H9 (cell line): ENCODE results near the gene LTK. TPM values are rescaled to one million over a fixed set of nuclear protein-coding genes. Genes with fewer than 3 reads are reported as not detected.

ENCODE experiments used
- DNase-seq: peaks from one replicate; pipeline ENCODE4 v3.0.0-alpha.2; 2017
- H2AFZ ChIP-seq: one replicate; pipeline ENCODE4 v1.6.1; 2013; ENCODE audit warnings: mild to moderate bottlenecking, low read length, control low read depth, moderate library complexity
- H2AK5ac ChIP-seq: 2 replicates; pipeline ENCODE4 v1.6.1; 2013; ENCODE audit warnings: low read length, control low read depth, mixed read lengths; ENCODE audit not compliant: insufficient read length
- H2BK120ac ChIP-seq: one replicate; pipeline ENCODE4 v1.6.1; 2013; ENCODE audit warnings: low read depth, mild to moderate bottlenecking, low read length, control low read depth, inconsistent platforms; ENCODE audit not compliant: poor library complexity, severe bottlenecking
- H2BK12ac ChIP-seq: 2 replicates; pipeline ENCODE4 v1.6.1; 2013; ENCODE audit warnings: low read length, control low read depth, mixed read lengths, low read depth; ENCODE audit not compliant: insufficient read length
- H2BK15ac ChIP-seq: 2 replicates; pipeline ENCODE4 v1.6.1; 2013; ENCODE audit warnings: low read depth, low read length, control low read depth
- H2BK20ac ChIP-seq: one replicate; pipeline ENCODE4 v1.6.1; 2013; ENCODE audit warnings: low read depth, mild to moderate bottlenecking, low read length, control low read depth, inconsistent platforms; ENCODE audit not compliant: poor library complexity, severe bottlenecking
- H2BK5ac ChIP-seq: 2 replicates; pipeline ENCODE4 v1.6.1; 2013; ENCODE audit warnings: low read length, control low read depth, mixed read lengths; ENCODE audit not compliant: insufficient read length
- H3K14ac ChIP-seq: 2 replicates; pipeline ENCODE4 v1.6.1; 2013; ENCODE audit warnings: low read length, control low read depth; ENCODE audit not compliant: insufficient read depth
- H3K18ac ChIP-seq: 2 replicates; pipeline ENCODE4 v1.6.1; 2013; ENCODE audit warnings: low read depth, mild to moderate bottlenecking, mixed read lengths, low read length, control low read depth; ENCODE audit not compliant: insufficient read length
- H3K23ac ChIP-seq: 2 replicates; pipeline ENCODE4 v1.6.1; 2013; ENCODE audit warnings: low read length, control low read depth, mixed read lengths, low read depth; ENCODE audit not compliant: insufficient read length
- H3K23me2 ChIP-seq: 2 replicates; pipeline ENCODE4 v1.6.1; 2013; ENCODE audit warnings: low read depth, mild to moderate bottlenecking, mixed read lengths, low read length, control low read depth; ENCODE audit not compliant: insufficient read length, poor library complexity, severe bottlenecking
- H3K27ac ChIP-seq: 2 replicates; pipeline ENCODE4 v1.5.1; 2013; ENCODE audit warnings: low read length, control low read depth, mixed read lengths, low read depth; ENCODE audit not compliant: insufficient read length
- H3K27me3 ChIP-seq: 2 replicates; pipeline ENCODE4 v1.6.1; 2013; ENCODE audit warnings: low read length, control low read depth, inconsistent platforms; ENCODE audit not compliant: insufficient read depth
- H3K4ac ChIP-seq: 2 replicates; pipeline ENCODE4 v1.6.1; 2013; ENCODE audit warnings: low read depth, mild to moderate bottlenecking, control low read depth, inconsistent platforms, low read length, moderate library complexity
- H3K4me1 ChIP-seq: 2 replicates; pipeline ENCODE4 v1.6.1; 2013; ENCODE audit warnings: low read length, control low read depth, inconsistent platforms; ENCODE audit not compliant: insufficient read depth
- H3K4me2 ChIP-seq: 2 replicates; pipeline ENCODE4 v1.6.1; 2013; ENCODE audit warnings: low read length, control low read depth, mixed read lengths; ENCODE audit not compliant: insufficient read length, insufficient read depth
- H3K56ac ChIP-seq: 2 replicates; pipeline ENCODE4 v1.6.1; 2013; ENCODE audit warnings: low read depth, mild to moderate bottlenecking, mixed read lengths, low read length, control low read depth; ENCODE audit not compliant: insufficient read length
- H3K79me1 ChIP-seq: 2 replicates; pipeline ENCODE4 v1.6.1; 2013; ENCODE audit warnings: low read depth, mild to moderate bottlenecking, moderate library complexity, low read length, control low read depth, inconsistent platforms; ENCODE audit not compliant: insufficient read depth, poor library complexity, severe bottlenecking
- H3K79me2 ChIP-seq: 2 replicates; pipeline ENCODE4 v1.6.1; 2013; ENCODE audit warnings: low read length, control low read depth, inconsistent platforms; ENCODE audit not compliant: insufficient read depth
- H3K9ac ChIP-seq: 2 replicates; pipeline ENCODE4 v1.6.1; 2013; ENCODE audit warnings: low read length, control low read depth, mixed read lengths; ENCODE audit not compliant: insufficient read length; ENCODE audit errors: extremely low read depth
- H3K9me3 ChIP-seq: one replicate; pipeline ENCODE4 v1.6.1; 2013; ENCODE audit warnings: low read depth, low read length, inconsistent platforms; ENCODE audit not compliant: control insufficient read depth
- H3T11ph ChIP-seq: one replicate; pipeline ENCODE4 v1.6.1; 2013; ENCODE audit warnings: mild to moderate bottlenecking, low read length, control low read depth, inconsistent platforms
- H4K20me1 ChIP-seq: one replicate; pipeline ENCODE4 v1.6.1; 2013; ENCODE audit not compliant: control insufficient read depth, insufficient read length, insufficient read depth
- H4K5ac ChIP-seq: 2 replicates; pipeline ENCODE4 v1.6.1; 2013; ENCODE audit warnings: low read depth, mild to moderate bottlenecking, mixed read lengths, low read length, control low read depth; ENCODE audit not compliant: insufficient read length
- H4K8ac ChIP-seq: replicated peaks from 2 replicates; pipeline ENCODE4 v1.6.1; 2013; ENCODE audit warnings: low read length, control low read depth, mixed read lengths, low read depth; ENCODE audit not compliant: insufficient read length
- H4K91ac ChIP-seq: 2 replicates; pipeline ENCODE4 v1.6.1; 2013; ENCODE audit warnings: low read depth, mild to moderate bottlenecking, moderate library complexity, mixed read lengths, low read length, control low read depth; ENCODE audit not compliant: insufficient read length
- H3K27ac Mint-ChIP-seq, 3 experiments: 2 replicates in 2 of 3; 3 replicates in 1 of 3; pipeline ENCODE4 v1.8.0; 2020 to 2021; ENCODE audit warnings: mixed read lengths in 3 of 3, mild to moderate bottlenecking in 1 of 3, moderate library complexity in 1 of 3
- H3K27me3 Mint-ChIP-seq: 2 replicates; pipeline ENCODE4 v1.8.0; 2021; ENCODE audit warnings: low read depth, mild to moderate bottlenecking, moderate library complexity, mixed read lengths
- H3K36me3 Mint-ChIP-seq, 3 experiments: 2 replicates in 2 of 3; 3 replicates in 1 of 3; pipeline ENCODE4 v1.8.0; 2020 to 2021; ENCODE audit warnings: low read depth in 3 of 3, mixed read lengths in 3 of 3; ENCODE audit not compliant: insufficient read depth in 1 of 3
- H3K4me1 Mint-ChIP-seq, 2 experiments: 2 replicates each; pipeline ENCODE4 v1.8.0; 2020; ENCODE audit warnings: mixed read lengths in 2 of 2
- H3K4me3 Mint-ChIP-seq, 2 experiments: 2 replicates in 1 of 2; 3 replicates in 1 of 2; pipeline ENCODE4 v1.8.0; 2020 to 2021; ENCODE audit warnings: mild to moderate bottlenecking in 2 of 2, mixed read lengths in 2 of 2, moderate library complexity in 1 of 2
- H3K9me3 Mint-ChIP-seq, 2 experiments: 2 replicates in 1 of 2; 3 replicates in 1 of 2; pipeline ENCODE4 v1.8.0; 2020; ENCODE audit warnings: mild to moderate bottlenecking in 2 of 2, mixed read lengths in 2 of 2, moderate library complexity in 1 of 2
- WGBS: extraction: QIAGEN DNeasy Blood & Tissue Kit; methylation state at CpG from one replicate; pipeline ENCODE4 v1.1.7; 2013; ENCODE audit warnings: missing lambda C conversion rate, low lambda C conversion rate, mixed read lengths; ENCODE audit not compliant: insufficient read length; ENCODE audit errors: extremely low coverage; 5-methylcytosine and 5-hydroxymethylcytosine counted together
- total RNA-seq: library from RNA; stranded (reverse); gene quantifications from 2 replicates; pipeline ENCODE4 v1.2.1, GENCODE V29; 2021
- TF ChIP-seq, protein P1 (sequence below): fragments of 200-600 bp; sonication (generic); conservative IDR thresholded peaks from 3 replicates; pipeline ENCODE4 v1.8.0; 2021; ENCODE audit warnings: antibody characterized with exemption, mild to moderate bottlenecking

LTK gene
- total RNA-seq, 1 experiment from 2014 or later, result 0.31 TPM

GRCh38 chr15:41490355-41490754 lies 23.3 kb downstream of the LTK start:
- no peaks in the 10 kb centered on the region for H4K20me1 ChIP-seq
- no CpG with 5 or more reads among the region's 4 CpGs for WGBS

More at GRCh38 chr15:41490355-41490754, 23.3 kb downstream of the LTK start:
- TF ChIP-seq, protein P1, sequence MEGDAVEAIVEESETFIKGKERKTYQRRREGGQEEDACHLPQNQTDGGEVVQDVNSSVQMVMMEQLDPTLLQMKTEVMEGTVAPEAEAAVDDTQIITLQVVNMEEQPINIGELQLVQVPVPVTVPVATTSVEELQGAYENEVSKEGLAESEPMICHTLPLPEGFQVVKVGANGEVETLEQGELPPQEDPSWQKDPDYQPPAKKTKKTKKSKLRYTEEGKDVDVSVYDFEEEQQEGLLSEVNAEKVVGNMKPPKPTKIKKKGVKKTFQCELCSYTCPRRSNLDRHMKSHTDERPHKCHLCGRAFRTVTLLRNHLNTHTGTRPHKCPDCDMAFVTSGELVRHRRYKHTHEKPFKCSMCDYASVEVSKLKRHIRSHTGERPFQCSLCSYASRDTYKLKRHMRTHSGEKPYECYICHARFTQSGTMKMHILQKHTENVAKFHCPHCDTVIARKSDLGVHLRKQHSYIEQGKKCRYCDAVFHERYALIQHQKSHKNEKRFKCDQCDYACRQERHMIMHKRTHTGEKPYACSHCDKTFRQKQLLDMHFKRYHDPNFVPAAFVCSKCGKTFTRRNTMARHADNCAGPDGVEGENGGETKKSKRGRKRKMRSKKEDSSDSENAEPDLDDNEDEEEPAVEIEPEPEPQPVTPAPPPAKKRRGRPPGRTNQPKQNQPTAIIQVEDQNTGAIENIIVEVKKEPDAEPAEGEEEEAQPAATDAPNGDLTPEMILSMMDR, result no peak
- Histone ChIP-seq H3K23ac (no peak overlapping the region), H3K14ac (no peak overlapping the region), H4K8ac (no peak overlapping the region), H3K4ac (no peak overlapping the region), H2BK120ac (no peak overlapping the region), H3K9me3 (no peaks in the 10 kb centered on the region), H3K18ac (no peak overlapping the region), H3K79me1 (no peaks in the 10 kb centered on the region), H3K9ac (no peak overlapping the region), H3T11ph (no peak overlapping the region), H2BK15ac (no peak overlapping the region), H4K5ac (no peak overlapping the region), H4K91ac (no peak overlapping the region), H3K79me2 (no peaks in the 10 kb centered on the region), H3K4me2 (no peak overlapping the region), H3K4me1 (no peaks in the 10 kb centered on the region), H2BK20ac (no peak overlapping the region), H3K56ac (no peak overlapping the region), H3K27ac (no peak overlapping the region), H2AFZ (no peak overlapping the region), H3K27me3 (peaks cover 33% of the 10 kb centered on the region), H2BK5ac (no peak overlapping the region), H2AK5ac (no peak overlapping the region), H2BK12ac (no peak overlapping the region), H3K23me2 (peaks cover 18% of the 10 kb centered on the region)
- H3K27ac Mint-ChIP-seq, result no peak overlapping the region
- no peak for DNase-seq
- H3K27me3 Mint-ChIP-seq, result peaks cover 56% of the 10 kb centered on the region
- peaks cover 6 to 11% of the 10 kb centered on the region in 2 experiments for H3K4me1 Mint-ChIP-seq
- no peaks in the 10 kb centered on the region; a peak in 1 of 7 replicates for H3K36me3 Mint-ChIP-seq
- H3K9me3 Mint-ChIP-seq, result no peaks in the 10 kb centered on the region; a peak in 2 of 5 replicates
- no peak overlapping the region for H3K4me3 Mint-ChIP-seq
